Measurements from ENCODE around the gene RECK.

RECK gene

DNA sequence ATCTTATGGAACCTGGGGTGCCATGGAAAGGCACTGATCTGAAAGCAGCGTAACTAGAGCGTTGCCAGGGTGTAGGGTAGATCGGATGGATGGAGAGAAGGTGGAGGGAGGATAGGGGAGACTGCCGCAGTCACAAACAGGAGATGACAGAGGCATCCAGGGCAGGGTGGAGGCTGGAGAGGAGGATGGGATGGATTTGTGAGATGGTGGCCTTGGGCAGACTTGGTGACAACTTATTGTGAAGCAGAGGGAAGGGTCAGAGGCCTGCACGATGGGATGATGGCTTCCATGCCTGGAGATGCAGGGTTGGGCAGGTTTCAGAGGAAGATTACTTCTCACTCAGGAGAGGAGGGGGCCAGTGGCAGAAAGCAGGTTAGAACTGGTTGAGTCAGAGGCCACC, 102.2 kb downstream of the RECK start:
- TF ChIP-seq ZNF274 (IDR thresholded peaks at IDR 0.05; ENCODE audit: low read depth, low read length) = no peak

GRCh38 chr9:36140086-36141084, 103.7 kb downstream of the RECK start:
- no peak for TF ChIP-seq ZNF274 (IDR thresholded peaks at IDR 0.05; ENCODE audit: low read depth, low read length)
- H3K4me3 ChIP-seq (ENCODE audit: low read length) = no peak overlapping the region

More for the DNA sequence above, 102.2 kb downstream of the RECK start:
- H3K4me3 ChIP-seq (ENCODE audit: low read length) = no peak overlapping the region

DNA sequence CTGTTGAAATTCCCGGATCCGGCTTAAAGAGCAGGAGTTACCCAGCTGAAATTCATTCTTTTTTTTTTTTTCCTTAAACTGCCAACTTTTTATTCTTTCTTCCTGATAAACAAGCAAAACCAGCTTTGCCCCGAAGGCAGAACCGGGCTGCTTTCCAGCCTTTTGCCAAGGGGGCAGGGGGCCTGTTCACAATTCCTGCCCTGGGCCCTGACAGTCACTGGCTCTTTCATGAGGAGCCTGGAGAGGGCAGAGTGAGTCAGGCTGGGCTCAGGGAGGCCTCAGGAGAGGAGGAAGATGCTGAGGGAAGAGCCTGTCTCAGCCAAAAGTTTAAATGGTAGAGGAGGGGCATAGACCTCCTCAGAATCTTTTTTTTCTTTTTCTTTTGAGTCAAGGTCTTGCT, 104.6 kb downstream of the RECK start:
- no peak for TF ChIP-seq ZNF274 (IDR thresholded peaks at IDR 0.05; ENCODE audit: low read depth, low read length)

DNA sequence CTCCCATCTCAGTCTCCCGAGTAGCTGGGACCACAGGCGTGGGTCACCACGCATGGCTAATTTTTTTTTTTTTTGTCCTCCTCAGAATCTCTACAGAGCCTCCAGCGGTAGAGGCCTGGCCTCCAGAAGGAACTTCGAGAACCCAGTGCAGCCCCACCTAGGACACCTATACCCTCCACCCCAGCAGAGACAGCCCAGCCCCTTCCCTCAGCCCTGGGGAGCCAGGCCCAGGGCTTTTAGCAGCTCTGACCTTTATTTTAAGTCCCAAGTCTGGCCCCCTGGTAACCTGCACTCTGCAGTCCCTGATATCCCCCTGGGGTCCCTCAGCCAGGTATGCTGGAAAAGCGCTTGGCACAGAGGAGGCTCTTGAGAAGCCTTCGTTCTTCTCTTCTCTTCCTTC, 105.0 kb downstream of the RECK start:
- H3K4me3 ChIP-seq (ENCODE audit: low read length) = no peak overlapping the region
- no peak for TF ChIP-seq ZNF274 (IDR thresholded peaks at IDR 0.05; ENCODE audit: low read depth, low read length)

More for the DNA sequence above, 104.6 kb downstream of the RECK start:
- no peak overlapping the region for H3K4me3 ChIP-seq (ENCODE audit: low read length)

DNA sequence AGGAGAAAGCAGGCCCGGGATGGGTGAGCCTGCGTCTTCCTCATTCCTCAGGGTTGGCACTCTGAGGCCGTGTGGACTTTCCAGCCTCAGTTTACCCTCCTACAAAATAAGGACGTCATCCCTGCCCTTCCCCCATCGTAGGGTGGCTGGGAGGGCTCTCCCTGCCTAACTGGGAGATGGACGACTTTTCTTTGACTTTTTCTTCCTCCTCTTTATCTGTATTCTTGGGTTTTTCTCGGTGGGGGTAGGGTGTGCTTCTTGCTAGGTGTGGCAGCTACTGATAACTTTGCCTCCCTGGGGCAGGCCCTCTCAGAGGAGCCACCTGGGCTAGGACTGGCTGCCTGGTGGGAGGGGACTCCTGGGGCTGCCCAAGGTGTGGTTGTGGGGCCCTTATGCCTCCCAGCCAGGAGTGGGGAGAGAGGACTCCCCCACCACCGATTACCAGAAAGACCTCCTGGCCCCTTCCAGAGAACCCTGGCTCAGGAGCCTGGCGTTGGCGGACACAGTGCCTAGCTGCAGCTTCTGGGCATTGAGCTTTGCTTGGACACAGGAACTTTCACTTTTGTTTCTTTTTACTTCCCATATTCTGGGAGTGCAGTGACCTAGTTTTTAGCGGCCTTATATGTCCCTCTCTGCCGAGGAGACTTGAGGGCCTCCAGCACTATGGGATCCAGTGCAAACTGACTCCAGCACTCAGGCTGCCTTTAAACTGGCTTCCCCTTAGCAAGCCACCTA, 106.0 kb downstream of the RECK start:
- no peak overlapping the region for H3K4me3 ChIP-seq (ENCODE audit: low read length)
- no peak for TF ChIP-seq ZNF274 (IDR thresholded peaks at IDR 0.05; ENCODE audit: low read depth, low read length)

DNA sequence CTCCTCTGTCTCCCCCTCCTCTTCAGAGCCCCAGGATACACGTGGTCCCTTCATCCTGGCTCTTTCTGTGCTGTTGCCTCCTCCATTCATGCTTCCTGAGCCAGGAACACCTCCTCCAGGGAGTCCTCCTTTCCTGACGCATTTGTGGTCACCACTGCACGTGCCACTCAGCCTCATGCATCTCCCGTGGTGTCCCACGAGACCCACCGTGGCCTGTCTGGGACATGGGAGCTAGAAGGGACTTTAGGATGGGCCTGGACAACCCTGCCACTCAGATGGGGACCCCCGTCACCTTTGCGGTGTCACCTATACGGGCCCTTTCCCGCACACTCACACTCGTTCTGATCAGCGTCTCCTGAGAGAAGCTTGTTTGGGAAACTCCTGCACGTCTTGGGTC, 106.5 kb downstream of the RECK start:
- no peak for TF ChIP-seq ZNF274 (IDR thresholded peaks at IDR 0.05; ENCODE audit: low read depth, low read length)
- no peak overlapping the region for H3K4me3 ChIP-seq (ENCODE audit: low read length)

GRCh38 chr9:36144309-36145232, 107.9 kb downstream of the RECK start:
- TF ChIP-seq ZNF274 (IDR thresholded peaks at IDR 0.05; ENCODE audit: low read depth, low read length) = no peak
- H3K4me3 ChIP-seq (ENCODE audit: low read length) = no peak overlapping the region

DNA sequence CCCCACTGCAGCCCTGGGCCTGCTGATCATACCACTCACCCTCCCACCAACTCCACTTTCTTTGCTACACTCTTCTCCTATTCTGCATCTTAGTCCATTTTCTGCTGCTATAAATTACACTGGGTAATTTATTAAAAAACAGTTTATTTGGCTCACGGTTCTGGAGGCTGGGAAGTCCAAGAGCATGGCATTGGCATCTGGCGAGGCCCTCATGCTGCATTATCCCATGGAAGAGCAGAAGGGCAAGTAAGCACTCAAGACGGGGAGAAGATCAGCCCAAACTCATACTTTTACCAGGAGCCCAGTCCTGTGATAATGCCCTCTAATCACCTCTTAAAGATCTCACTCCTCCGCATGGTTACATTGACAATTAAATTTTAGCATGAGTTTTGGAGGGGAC, 109.3 kb downstream of the RECK start:
- no peak for TF ChIP-seq ZNF274 (IDR thresholded peaks at IDR 0.05; ENCODE audit: low read depth, low read length)
- no peak overlapping the region for H3K4me3 ChIP-seq (ENCODE audit: low read length)

DNA sequence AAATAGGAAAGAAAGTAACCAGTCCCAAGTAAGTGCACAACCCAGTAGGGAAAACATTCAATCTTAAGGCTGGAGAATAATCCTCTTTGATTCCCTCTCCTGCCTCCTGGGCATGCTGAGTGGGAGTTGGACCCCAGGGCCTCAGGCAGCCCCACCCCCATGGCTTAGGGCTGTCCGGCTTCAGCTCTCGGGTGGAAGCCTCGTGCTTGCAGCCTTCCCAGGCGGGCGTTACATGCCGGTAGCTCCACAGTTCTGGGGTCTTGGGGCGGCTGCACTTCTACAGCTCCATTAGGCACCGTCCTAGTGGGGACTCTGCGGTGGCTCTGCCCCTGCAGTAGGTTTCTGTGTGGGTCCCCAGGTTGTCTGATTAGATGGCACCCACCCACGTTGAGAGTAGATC, 109.9 kb downstream of the RECK start:
- no peak for TF ChIP-seq ZNF274 (IDR thresholded peaks at IDR 0.05; ENCODE audit: low read depth, low read length)
- H3K4me3 ChIP-seq (ENCODE audit: low read length) = no peak overlapping the region

GRCh38 chr9:36147441-36148175, 110.9 kb downstream of the RECK start:
- no peak overlapping the region for H3K4me3 ChIP-seq (ENCODE audit: low read length)
- TF ChIP-seq ZNF274 (IDR thresholded peaks at IDR 0.05; ENCODE audit: low read depth, low read length) = no peak

- no peak for TF ChIP-seq ZNF274 (IDR thresholded peaks at IDR 0.05; ENCODE audit: low read depth, low read length)
- H3K4me3 ChIP-seq (ENCODE audit: low read length) = no peak overlapping the region
Measured at GRCh38 chr9:36148311-36149051, 111.8 kb downstream of the RECK start.

GRCh38 chr9:36149197-36149596, 112.5 kb downstream of the RECK start:
- no peak overlapping the region for H3K4me3 ChIP-seq (ENCODE audit: low read length)
- TF ChIP-seq ZNF274 (IDR thresholded peaks at IDR 0.05; ENCODE audit: low read depth, low read length) = no peak
